ENCODE results near the gene LIMA1.

Gene LIMA1

DNA sequence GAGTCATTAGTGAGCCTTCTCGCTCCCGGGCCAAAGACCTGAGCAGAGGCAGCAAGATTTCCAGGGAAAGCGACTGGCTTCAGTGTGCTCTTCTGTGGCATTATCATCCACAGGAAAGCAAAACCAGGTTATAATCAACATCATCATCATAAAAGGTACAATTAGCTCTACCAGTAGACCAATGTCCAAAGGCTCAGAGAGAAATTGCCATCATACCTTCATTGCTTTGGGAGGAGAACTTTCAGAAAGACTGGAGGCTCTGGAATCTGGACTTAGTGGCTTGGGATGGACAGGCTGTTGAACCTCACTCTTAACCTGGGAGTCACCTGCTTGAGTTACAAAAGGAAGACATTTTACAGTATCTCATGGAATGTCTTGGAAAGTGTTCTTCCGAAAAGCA is 91.1 kb downstream of the LIMA1 start:
- no peak overlapping the region for H3K4me3 ChIP-seq (ENCODE audit: low read depth, low read length)

DNA sequence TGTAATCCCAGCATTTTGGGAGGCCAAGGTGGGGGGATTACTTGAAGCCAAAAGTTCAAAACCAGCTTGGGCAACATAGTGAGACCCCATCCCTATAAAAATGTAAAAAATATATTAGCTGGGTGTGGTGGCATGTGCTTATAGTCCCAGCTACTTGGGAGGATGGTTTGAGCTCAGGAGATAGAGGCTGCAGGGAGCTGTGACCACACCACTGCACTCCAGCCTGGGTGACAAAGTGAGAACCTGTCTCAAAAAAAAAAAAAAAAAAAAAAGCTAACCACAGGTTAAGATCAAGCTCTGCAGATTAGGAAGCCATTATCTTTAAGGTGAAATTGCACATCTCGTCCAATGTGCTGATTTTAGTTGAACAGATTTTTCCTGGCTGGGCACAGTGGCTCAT is 92.5 kb downstream of the LIMA1 start:
- no peak overlapping the region for H3K4me3 ChIP-seq (ENCODE audit: low read depth, low read length)

DNA sequence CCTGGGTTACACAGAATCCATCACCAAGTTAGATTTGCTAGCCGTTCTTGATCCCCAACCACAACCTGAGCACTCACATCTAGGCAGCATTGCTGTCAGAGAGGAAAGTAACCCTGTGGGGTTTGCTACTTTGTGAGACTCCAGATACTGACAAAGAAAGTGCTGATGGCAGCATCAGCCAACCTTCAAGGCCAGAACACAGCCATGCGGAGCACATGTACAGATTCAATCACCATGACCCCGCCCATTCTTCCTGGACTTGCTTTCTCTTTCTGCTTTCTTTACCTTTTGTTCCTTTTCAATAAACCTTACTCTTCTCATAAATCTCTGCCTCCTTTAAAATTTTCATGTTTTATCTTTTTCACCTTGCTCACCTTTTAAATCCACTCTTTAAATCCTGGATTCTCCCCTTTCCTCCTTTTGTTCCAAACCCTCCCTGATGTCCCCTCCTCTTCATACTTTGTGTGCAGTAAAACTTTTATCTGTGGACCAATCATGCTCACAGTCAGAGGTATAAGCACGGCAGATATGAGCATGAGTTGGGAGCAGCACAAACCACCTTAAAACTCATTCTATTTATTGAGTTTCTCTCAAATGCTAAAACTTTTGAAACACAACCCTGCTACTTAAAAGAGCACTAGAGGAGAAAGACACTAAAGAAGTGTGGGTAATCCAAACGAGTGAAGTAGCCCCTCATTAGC is 94.3 kb downstream of the LIMA1 start:
- no peak overlapping the region for H3K4me3 ChIP-seq (ENCODE audit: low read depth, low read length)

DNA sequence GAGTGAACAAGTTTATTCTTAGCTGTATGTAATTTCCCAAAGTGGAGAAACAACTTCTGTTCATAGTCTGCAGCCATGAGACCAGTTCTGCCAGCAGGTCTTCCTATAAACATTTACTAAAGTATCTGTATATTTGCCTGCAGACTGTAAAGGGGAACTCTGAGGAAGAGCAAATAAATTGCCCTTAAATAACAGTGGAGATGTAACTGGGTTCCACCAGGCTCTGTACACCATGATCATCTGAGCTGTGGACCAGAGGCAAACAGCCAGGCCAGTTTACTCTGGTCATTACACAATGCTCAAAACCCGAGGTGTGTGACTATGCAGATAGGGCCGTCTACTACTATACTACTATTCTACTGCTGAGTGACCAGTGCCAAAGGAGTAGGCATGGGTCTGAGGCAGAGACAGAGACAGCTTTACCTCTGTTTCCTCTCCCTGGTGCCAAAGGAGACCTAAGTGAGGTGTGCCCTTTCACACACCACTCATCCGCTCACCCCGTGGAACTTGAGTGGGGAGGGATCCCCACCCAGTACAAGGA is 95.0 kb downstream of the LIMA1 start:
- H3K4me3 ChIP-seq (ENCODE audit: low read depth, low read length) = no peak overlapping the region

DNA sequence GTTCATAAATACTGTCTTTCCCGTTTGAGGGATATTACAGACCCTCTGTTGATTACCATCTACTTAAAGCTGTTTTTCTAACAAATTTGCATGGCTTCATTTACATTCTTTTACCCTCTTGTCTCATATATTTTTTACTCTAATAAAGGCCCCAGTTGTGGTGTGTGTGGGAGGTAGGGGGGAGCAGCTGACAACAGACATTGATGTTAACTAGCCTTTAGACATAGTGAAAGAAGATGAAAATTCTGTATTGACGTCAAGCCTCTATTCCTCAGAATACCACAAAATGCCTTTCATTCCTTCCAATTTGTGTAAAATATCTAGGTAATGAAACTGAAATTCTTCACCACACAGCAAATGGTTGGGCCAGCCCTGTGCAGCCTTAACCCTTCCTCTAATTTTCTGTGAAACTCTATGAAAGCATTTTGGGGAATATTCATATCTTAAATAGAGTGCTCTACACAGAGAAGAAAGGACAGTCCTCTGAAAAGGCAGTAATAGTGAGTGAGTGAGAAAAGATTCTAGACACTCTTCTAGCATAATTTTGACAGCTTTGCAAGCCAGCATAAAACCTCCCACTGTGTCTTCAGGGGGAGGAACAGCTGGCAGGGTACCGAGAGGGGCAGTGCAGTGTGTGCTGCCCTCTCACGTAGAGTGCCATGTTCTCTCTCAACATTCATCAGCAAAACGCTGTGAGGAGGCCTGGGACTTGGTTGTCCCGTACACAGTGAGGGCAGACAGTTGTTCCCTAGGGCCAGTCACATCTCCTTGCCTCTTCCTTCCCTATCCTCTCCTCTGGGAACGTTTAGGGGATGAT is 96.0 kb downstream of the LIMA1 start:
- H3K4me3 ChIP-seq (ENCODE audit: low read depth, low read length) = no peak overlapping the region

DNA sequence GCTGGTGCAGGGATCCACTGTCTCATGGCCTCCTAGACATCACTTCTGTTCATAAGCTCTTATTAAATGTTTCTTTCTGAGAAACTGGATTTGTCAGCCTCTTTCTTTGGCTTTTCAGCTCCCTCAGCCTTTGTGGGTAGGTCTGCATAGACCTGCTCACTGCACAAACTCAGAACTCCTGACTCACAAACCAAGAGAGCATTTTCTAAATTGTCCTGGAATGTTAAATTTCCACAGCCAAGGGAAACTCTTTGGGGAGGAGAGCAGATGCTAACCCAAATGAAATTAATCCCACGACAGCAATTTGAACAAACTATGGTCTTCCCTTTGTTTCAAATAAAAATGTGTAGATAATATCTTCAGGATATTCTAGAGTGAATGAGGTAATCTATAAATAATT is 96.6 kb downstream of the LIMA1 start:
- H3K4me3 ChIP-seq (ENCODE audit: low read depth, low read length) = no peak overlapping the region

DNA sequence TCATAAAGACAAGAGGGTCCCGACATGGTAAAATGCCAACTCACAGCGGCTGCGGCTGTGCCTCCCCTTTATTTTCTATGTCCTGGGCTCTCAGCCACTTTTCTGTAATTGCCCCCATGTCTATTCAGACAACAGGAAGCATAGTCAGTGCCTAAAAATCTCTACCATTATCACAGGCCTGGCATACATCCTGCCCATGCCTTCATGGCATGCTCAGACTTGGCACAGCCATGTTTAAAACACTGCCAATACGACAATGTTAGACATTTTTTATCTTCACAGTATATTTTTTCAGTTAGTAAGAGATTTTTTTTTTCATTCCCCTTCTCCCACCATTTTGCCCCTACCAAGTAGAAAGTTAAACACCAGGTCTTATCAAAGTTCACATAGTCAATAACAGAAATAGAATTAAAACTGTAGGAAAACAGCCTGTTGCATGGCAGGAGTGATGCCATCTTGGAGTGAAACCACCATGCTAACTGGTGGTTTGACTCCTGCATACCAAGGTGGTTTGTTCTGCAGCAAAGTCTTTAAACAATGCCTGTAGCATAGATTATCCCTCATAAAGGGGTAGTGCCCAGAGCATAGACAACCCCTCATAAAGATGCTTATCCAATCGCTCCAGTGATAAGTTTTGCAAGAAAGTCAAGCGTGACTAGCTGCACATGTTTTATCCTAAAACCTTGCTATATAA is 97.2 kb downstream of the LIMA1 start:
- no peak overlapping the region for H3K4me3 ChIP-seq (ENCODE audit: low read depth, low read length)

DNA sequence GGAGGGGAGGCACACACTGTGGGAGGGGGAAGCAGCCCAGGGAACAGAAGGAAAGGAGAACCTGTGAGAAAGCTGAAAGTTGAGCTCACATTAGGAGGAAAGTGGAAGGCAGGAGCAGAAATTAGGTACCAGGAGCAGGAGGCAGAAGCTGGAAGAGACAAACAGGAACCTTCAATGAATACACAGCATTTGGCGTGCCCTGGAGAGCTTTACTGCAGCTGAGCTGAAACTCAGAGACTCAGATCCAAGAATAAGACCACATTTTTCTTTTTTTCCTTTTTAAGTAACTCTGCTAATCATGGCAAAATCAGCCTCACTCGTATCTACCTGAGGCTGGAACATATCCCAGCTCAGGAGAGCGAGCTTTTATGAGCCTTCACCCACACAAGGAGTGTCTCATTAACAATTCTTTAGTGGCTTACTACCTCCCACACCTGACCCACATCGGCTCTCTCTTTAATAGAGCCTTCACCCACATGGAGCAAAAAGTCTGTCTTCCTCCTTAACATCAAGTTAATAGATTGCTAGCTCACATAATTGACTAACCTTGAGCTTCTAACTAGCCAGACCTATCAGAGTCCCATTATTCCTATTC is 97.9 kb downstream of the LIMA1 start:
- H3K4me3 ChIP-seq (ENCODE audit: low read depth, low read length) = no peak overlapping the region

DNA sequence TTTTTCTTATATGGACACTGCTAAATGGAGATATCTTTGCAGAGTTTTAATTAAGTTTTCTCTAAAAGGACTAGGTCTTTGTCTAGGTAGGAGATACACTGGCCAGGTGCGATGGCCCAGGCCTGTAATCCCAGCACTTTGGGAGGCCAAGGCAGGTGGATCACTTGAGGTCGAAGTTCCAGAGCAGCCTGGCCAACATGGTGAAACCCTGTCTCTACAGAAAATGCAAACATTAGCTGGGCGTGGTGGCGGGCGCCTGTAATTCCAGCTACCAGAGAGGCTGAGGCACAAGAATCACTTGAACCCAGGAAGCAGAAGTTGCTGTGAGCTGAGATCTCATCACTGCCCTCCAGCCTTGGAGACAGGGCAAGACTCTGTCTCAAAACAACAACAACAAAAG is 99.1 kb downstream of the LIMA1 start:
- no peak overlapping the region for H3K4me3 ChIP-seq (ENCODE audit: low read depth, low read length)

DNA sequence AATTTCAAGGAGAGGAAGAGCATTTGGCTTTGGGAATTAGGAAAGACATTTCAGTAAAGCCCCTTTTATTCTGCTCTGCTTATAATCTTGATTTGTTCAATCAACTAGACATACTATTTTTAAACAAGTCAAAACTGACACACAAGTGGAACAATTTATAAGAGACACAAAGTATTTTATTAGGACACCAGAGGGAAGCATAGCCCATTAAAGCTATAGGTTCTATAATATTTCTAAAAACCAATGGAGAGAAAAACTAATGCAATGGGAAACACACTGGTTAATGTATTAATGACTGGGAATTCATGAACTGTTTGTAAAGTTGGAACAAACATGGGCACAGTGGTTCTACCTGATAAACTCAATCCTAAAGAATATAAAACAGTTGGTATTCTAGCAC is 100.9 kb downstream of the LIMA1 start:
- H3K4me3 ChIP-seq (ENCODE audit: low read depth, low read length) = no peak overlapping the region

DNA sequence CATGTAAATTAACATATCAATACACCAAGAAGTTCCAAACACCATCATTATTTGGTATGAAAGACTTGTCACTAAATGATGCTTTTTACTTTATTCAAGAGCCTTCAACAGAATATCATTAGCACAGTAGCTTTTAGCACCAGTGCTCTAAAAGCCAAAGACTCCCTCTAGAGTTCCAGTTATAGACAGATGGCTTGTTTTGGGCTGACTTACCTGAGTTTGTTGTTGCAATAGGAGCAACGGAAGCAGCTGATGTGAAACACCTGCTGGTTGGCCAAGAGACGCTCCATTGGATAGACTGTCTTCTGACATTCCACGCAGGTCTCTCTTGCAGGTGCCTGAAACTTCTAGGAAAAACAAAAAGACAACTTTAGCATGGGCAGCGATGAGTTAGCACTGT is 101.6 kb downstream of the LIMA1 start:
- H3K4me3 ChIP-seq (ENCODE audit: low read depth, low read length) = no peak overlapping the region

DNA sequence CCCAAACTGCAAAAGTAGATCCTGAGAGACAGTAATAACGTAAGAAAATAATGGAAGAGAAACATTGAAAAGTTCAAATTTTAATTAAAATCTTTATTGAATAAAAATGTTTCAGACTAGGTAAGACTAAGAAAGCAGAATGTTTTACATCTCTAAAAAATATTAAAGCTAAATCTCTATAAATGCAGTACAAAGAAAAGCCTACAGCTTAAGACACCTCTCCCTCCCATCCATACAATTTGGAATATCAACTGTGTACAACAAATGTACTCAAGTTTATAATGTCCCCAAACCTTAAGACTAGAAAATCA is 107.6 kb downstream of the LIMA1 start:
- H3K4me3 ChIP-seq (ENCODE audit: low read depth, low read length) = no peak overlapping the region

DNA sequence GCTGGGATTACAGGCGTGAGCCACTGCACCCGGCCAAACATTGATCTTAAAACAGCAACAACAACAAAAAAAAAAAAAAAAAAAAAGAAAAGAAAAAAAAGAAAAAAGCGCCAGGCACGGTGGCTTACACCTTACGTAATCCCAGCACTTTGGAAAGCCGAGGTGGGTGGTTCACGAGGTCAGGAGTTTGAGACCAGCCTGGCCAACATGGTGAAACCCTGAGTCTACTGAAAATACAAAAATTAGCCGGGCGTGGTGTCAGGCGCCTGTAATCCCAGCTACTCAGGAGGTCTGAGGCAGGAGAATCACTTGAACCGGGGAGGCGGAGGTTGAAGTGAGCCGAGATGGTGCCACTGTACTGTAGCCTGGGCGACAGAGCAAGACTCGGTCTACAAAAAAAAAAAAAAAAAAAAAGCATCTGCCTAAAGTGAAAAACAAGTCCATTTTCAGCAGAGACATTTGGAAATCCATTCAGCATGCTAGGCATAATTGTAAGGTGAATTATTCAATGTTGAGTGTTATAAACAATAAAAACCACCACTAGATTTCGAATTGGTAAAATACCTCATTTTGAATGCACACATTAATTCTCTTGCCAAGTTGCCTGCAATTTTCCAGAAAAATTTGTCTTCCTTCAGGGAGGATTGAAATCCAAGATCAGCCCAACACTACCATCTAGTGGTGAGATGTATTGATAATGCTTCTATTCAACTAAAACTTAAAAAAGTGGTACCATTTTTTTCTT is 108.2 kb downstream of the LIMA1 start:
- H3K4me3 ChIP-seq (ENCODE audit: low read depth, low read length) = no peak overlapping the region

DNA sequence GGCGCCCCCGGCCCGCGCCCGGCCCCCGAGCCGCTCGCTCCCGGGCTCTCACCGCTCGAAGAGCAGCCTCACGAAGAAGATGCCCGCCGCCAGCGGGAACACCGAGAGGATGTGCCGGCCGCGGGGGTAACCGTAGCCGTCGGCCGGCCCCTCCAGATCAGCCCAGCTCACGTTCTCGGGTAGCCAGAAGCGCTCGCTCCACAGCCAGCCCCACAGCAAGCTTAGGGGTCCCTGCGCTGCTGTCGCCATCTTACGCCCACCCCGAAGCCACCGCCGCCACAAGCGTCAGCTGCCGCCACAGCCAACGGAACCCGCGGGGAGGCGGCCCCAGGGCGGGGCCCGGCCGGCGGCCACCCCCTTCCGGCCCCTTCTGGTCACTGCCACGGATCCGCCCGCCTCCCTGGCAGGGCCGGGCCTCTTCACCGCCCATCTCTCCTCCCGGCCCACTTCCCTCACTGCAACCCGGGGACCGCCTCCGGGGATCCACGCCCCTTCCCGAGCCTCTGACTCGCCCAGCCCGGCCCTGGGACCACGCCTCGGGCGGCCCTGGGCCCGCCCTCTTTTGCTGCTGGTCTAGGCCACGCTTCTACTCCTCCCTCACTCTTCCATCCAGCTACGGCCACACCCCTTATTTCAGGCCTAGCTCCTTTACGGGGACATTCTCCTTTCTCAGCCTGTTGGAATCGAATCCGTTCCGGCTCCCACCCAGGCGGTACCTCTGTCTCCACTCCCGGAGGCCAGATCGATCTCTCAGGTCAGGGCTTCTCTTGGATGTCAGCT is 116.1 kb downstream of the LIMA1 start, which contains the start of gene CERS5:
TSS of gene CERS5 (minus strand) at position 321 of the 780 bp plus-strand sequence. CDS start at position 249, 72 bp downstream.
- peak within 1 kb of the TSS; percentile 91 for H3K4me3 ChIP-seq (ENCODE audit: low read depth, low read length)

DNA sequence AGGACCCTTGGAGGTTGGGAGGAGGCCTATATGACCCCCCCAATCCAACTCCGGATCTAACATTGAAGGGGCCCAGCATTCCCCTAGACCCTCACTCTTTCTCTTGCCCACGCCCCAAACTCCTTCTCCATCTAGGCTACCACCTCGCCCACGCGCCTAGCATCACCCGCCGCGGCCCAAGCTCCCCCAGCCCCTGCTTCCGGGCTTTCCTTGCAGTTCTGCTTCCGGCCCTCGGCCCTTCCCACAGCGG is 116.6 kb downstream of the LIMA1 start:
- H3K4me3 ChIP-seq (ENCODE audit: low read depth, low read length) = peak overlapping the region; percentile 91

DNA sequence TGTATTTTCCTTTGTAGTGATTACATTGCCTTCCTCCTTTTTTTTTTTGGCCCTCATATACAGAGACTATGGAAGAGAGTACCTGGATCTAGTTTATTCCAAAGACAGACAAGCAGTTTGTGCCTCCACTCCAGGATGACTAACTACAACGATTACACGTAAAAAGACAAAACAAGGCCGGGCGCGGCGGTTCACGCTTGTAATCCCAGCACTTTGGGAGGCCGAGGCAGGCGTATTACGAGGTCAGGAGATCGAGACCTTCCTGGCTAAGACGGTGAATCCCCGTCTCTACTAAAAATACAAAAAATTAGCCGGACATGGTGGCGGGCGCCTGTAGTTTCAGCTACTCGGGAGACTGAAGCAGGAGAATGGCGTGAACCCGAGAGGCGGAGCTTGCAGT is 118.4 kb downstream of the LIMA1 start:
- H3K4me3 ChIP-seq (ENCODE audit: low read depth, low read length) = no peak overlapping the region

DNA sequence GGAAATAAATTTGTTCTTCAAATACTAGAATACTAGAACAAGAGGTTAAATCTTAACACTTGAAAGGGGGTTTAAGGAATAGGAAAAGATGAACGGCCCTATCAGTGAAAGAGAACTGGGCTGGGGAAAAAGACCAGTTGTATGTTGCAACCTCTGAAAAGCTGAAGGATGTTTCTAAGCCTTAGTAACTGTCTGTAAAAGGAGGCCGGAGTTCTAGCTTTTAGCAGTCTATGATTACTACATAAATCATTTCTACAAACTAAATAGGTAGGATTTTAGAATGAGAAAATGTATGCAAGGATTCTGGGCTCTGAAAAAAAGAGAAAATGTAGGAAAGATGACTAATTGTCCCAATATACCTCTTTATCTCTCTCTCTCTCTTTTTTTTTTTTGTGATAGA is 121.1 kb downstream of the LIMA1 start:
- H3K4me3 ChIP-seq (ENCODE audit: low read depth, low read length) = no peak overlapping the region

DNA sequence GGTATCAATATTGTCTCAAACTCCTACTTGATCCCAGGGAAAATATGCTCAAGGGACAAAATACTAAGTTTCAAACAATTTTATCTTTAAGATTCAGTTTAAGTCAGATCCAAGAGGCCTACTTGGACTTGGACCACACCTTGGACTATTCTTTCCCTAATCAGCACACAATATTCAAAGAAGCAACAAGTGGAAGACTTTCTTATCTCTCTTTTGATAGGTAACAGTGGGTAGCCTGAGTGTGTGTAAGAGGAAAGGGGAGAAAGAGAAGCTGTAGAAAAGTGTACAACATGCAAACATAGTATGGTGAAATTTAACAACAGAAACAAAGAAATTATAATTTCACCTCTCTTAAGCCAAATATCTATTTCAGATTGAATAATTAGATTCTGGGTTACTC is 122.7 kb downstream of the LIMA1 start:
- H3K4me3 ChIP-seq (ENCODE audit: low read depth, low read length) = no peak overlapping the region

DNA sequence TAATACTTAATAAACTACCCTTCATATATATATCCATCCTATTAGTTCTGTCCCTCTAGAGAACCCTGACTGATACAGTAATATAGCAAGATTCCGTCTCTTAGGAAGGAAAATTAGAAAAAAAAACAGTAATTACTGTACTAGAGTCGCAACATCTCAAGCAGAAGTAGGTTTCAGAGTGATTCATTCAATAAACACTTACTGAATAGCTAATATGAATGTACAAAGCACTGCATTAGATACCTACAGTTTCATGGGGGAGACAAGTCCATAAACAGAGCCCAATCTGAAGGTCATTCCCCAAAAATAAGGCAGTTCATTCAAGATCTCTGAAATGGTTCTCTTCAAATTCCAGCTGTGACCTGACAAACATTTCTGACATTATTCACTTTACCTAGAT is 126.1 kb downstream of the LIMA1 start:
- H3K4me3 ChIP-seq (ENCODE audit: low read depth, low read length) = no peak overlapping the region

DNA sequence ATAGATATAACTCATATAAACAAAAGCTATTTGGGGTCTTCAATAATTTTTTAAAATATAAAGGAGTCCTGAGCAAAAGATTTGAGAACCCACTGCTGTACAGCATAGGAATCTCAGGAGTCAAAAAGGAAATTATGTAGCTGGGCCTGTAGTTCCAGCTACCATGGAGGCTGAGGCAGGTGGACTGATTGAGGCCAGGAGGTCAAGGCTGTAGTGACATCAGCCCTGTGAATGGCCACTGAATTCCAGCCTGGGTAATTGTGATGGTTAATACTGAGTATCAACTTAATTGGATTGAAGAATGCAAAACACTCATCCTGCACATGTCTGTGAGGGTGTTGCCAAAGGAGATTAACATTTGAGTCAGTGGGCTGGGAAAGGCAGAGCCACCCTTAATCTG is 126.7 kb downstream of the LIMA1 start:
- no peak overlapping the region for H3K4me3 ChIP-seq (ENCODE audit: low read depth, low read length)
